Right kidney (tissue), 1 donor: Measurements from ENCODE around the gene UNC5A.

Source experiments
- DNase-seq: peaks from one replicate; pipeline ENCODE4 v3.0.0-alpha.2; 2016

Gene UNC5A

DNA sequence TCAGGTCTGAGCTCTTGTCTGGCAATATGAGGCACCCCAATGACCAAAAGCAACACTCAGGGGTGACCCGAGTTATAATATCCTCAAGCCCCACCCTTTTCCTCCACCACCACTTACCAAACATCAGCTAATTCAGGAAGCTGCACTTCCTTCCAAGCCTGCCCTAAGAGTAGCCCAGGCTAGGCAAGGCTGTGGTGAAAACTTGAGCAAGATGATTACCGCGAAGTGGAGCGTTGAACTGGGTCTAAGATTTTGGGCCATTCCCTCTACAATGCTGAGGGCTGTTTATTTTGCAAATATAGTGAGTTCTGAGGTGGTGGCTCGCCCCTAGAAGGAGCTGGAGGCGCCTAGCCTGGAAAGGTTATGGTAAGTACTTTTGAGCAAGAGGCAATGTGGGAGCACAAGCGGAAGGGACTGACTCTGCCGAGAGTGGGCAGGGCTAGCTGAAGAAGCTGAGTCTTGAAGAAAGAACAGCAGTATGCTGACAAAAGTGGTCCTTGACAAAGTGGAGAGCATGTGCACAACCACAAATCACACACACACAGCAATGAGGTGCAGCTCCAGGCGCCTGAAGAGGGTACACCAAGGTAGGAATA, 89.0 kb downstream of the UNC5A start, which contains the start of gene HK3:
Gene HK3 (minus strand): TSS at position 51 of the 596 bp plus-strand sequence. CDS start 3,187 bp downstream, outside the sequence.
- DNase-seq = no peak

GRCh38 chr5:176899946-176900779, 89.8 kb downstream of the UNC5A start:
- no peak for DNase-seq

DNA sequence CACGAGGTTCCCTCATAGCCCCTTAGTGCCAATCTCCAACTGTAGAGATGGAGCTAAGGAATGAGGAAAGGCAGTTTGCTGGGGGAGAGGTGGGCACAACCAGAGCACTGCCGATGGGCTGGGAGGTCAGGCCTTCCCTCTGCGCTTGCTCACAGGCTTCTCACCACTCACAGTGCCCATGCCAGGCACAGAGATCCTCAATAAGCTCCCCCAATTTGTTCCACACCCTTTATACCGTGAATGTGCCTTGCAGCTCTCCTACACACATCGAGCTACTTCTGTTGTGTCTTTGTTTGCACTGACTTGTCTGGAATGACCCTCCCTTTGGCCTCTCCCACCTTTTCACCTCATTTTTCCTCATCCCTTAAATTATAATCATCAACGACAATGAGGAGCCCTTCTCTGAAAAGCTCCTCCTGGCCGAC, 90.4 kb downstream of the UNC5A start:
- DNase-seq = no peak

GRCh38 chr5:176901260-176902101, 91.1 kb downstream of the UNC5A start:
- no peak for DNase-seq

DNA sequence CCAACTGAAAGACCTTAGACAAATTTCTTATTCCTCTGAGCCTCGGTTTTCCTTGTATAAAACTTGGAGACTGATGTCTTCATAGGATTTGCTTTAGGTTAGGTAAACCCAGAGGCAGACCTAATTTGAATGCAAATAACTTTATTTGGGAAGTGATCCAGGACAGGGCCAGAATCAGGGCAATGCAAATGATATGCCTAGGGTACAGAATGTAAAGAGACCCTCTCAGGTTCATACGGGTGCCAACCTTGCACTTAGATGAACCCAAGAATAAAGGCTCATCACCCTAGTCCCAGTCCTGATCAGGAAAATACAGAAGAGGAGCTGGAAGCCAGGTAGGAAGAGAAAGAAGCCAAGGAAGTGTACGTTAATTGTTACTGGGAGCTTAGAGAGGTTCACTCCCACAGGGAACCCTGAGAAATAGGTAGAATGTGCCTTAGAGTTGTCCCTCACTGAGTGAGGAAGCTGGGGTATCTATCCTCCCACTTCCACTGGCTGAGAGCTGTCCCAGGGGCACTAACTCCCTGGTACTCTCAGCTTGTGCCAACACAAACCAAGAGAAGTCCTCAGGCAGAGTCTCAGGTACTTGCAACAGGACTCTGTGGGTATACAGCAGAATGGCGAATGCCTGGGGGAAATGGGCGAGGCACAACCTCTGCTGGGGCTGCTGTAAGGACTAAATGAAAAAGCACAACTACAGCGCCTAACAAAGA, 91.9 kb downstream of the UNC5A start:
- no peak for DNase-seq

- no peak for DNase-seq
These were observed 92.7 kb downstream of the UNC5A start for GRCh38 chr5:176902911-176903664.

DNA sequence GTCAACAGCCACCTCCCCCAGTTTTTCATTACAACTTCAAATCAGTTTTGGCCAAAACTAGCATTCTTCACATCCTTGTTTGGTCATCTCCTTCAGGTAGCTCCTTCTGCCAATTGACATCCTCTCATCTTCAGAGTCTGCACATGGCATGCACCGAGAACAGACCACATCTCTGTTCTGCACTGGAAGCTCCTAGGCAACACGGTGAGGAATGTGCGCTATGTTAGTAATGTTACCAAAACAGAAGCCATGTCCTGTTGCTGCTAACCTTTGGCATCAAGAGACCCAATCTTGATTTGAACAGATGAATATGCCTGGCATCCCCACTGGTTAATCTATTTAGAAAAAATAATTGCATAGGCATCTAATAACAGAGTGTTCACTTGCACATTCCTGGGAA, 93.9 kb downstream of the UNC5A start:
- no peak for DNase-seq

DNA sequence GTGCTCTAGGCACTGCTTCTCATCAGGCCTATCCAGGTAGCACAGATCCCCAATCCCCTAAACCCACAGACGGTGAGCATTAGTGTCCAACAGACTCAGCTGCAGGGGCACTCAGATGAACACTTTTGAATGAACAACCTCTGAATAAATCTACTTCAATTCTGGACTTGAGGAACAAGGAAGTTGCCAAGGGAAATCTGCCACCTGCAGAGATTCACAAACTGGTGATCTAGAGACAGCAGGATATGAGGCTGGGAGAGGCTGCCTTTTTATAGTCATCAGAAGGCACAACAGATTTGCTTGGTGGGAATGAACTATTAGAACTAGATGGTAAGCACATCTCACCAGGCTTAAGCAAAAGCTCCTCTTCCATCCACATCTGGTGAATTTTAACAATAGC, 95.8 kb downstream of the UNC5A start:
- no peak for DNase-seq

DNA sequence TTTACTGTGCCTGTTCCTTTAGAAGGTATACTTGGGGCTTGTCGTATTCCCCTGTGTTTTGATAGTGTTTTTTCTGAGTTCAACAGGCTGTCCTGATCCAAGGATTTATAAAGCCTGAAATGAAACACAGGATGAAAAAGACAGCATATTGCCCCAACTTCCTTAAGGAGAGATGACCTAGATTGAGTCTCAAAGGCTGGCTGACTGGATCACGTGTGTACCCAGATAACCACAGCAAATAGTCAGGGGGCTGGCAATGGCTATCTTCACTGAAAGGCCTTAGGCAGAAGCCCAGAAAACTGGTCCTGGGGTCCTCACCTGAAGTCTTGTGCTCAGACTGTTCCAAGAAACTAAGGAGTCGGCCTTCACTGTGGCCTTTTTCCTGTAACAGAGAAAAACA, 96.4 kb downstream of the UNC5A start:
- DNase-seq = no peak

- no peak for DNase-seq
These were observed 98.5 kb downstream of the UNC5A start for GRCh38 chr5:176908675-176909368.

GRCh38 chr5:176912115-176912514, 101.8 kb downstream of the UNC5A start:
- no peak for DNase-seq

DNA sequence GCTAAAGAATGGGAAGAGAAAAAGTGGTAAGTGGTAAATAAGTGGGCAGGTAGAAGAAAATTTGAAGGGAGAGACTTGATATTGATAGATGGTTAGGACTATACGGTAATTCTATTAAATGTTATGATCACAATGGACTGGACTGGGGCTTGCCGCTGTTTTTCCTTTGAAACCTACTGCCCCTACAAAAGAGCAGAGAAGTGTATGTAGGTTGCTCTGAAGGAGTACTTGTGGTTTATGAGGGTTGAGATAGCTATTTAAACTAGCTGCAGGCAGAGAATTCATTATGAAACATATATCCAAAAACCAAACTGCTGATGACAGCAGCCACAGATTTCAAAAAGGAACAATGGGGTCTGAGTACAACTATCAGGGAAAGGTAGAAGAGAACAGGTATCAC, 105.5 kb downstream of the UNC5A start:
- DNase-seq = no peak

DNA sequence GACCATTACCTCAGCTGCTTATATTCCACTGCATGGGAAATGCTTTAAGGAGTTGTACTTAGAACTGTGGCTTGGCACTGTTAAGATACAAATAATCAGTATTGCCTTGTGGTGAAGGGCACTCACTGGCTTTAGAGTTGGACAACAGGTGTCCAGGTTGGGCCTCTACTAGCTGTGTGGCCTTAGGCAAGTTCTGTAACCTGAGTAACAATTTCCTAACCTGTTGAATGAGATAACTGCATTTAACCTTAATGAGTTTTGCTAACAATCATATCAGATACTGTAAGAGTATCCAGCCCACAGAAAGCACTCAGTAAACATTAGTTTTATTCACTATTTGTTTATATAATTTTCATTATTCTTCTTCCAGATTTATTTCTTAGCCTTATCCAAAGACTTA, 106.0 kb downstream of the UNC5A start:
- DNase-seq = no peak

- DNase-seq = no peak
These were observed 108.3 kb downstream of the UNC5A start for GRCh38 chr5:176918613-176919012.

DNA sequence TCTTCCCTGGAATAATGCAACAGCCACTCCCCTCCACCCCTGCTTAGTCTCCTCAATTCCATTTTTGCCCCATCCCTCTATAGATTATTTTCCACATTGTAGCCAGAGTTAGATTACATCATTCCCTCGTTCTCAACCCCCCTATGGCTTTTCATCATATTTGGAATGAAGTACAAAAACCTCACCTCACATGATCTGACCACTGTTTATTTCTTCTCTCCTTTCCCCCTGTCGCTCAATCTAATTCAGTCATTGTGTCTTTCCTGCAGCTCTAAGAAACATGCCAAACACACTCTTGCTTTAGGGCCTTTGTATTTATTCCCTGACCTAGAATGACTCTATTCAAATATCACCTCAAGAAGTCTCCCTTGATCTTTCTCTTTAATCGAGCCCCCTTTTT, 111.4 kb downstream of the UNC5A start:
- no peak for DNase-seq

DNA sequence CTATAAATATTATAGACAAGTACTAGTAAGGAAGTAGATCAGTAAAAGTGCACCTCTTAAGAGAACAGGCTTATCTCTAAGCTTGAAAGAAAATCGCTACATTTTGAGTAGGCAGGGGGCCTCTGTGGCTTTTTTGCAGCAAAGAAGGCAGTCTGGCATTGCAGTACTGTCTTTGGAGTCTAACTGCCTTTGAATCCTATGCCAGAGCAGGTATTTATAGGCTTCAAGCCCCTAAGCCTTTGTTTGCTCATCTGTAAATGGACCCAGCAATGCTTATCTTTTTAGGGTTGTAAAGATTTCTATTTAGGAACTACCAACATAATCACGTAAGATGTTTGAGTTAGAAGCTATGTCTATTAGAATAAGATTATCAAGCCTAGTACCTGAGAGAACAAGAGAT, 112.5 kb downstream of the UNC5A start:
- DNase-seq = no peak

DNA sequence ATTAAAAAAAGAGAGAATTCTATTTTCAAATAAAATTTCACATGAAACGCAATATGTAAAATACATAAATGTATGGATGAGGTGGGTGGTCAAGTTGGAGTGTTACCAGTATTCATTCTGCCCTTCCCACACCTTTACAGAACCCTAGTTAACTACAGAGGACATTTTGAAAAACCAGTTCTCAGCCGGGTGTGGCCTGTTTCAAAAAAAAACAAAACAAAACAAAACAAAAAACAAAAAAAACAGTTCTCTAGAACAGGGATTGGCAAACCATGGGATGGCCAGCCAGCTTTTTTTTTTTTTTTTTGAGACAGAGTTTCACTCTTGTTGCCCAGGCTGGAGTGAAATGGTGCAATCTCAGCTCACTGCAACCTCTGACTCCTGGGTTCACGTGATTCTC, 117.2 kb downstream of the UNC5A start:
- no peak for DNase-seq

- DNase-seq = no peak
These were observed 119.3 kb downstream of the UNC5A start for GRCh38 chr5:176929654-176930053.
